Panc1 (cell line): Measurements from ENCODE around the gene IGFBP4. TPM values are rescaled to one million over a fixed set of nuclear protein-coding genes. Genes with fewer than 3 reads are reported as not detected.

Source experiments
- ATAC-seq: fragments of 200-7000 bp; cut with Tn5 transposase; 2 replicates; pipeline ENCODE4 v1.9.1; 2020; ENCODE audit warnings: mild to moderate bottlenecking, moderate library complexity
- BruUV-seq: library from RNA; stranded (reverse); fragments of 400-500 nt; replicated peaks from 2 replicates; lab custom pipeline; 2021; lab: Mats Ljungman, UMichigan
- CTCF ChIA-PET: fragments of 300-600 bp; sonication (Branson Sonifier 250); formaldehyde crosslinking; loops from one replicate; lab custom pipeline; 2022; ENCODE audit warnings: antibody characterized with exemption; lab: Charles Lee
- POLR2A ChIA-PET: fragments of 300-600 bp; sonication (Branson Sonifier 250); formaldehyde crosslinking; loops from one replicate; lab custom pipeline; 2022; ENCODE audit warnings: antibody characterized with exemption; lab: Charles Lee
- DNase-seq: peaks from one replicate; pipeline ENCODE4 v3.0.0-alpha.2; 2010; ENCODE audit warnings: low read depth, low spot score
- H3K27ac ChIP-seq: 2 replicates; pipeline ENCODE4 v1.5.1; 2011; ENCODE audit warnings: mild to moderate bottlenecking, low read length, inconsistent platforms
- H3K27me3 ChIP-seq: fragments of 200-500 bp; sonication (Bioruptor generic); 2 replicates; pipeline ENCODE4 v1.6.0; 2014; ENCODE audit warnings: low read length, inconsistent platforms; ENCODE audit not compliant: control insufficient read depth, insufficient read depth
- H3K36me3 ChIP-seq: fragments of 200-500 bp; sonication (Bioruptor generic); 2 replicates; pipeline ENCODE4 v1.5.1; 2014; ENCODE audit warnings: inconsistent platforms, mild to moderate bottlenecking, low read length, moderate library complexity; ENCODE audit not compliant: control insufficient read depth, insufficient read depth
- H3K4me1 ChIP-seq: 2 replicates; pipeline ENCODE4 v1.5.1; 2011; ENCODE audit warnings: inconsistent platforms, mild to moderate bottlenecking, low read length, moderate library complexity; ENCODE audit not compliant: control insufficient read depth, insufficient read depth
- H3K4me3 ChIP-seq, 2 experiments: 2 replicates each; pipeline ENCODE4 v1.5.1; 2011 to 2012; ENCODE audit warnings: low read depth in 2 of 2, low read length in 2 of 2, mild to moderate bottlenecking in 2 of 2, inconsistent platforms in 1 of 2, moderate library complexity in 1 of 2
- H3K9me3 ChIP-seq: fragments of 200-500 bp; sonication (Bioruptor generic); 2 replicates; pipeline ENCODE4 v1.5.1; 2014; ENCODE audit warnings: low read depth, mild to moderate bottlenecking, inconsistent platforms, low read length, moderate library complexity; ENCODE audit not compliant: control insufficient read depth, insufficient read depth
- POLR2AphosphoS5 ChIP-seq: IDR thresholded peaks from 2 replicates; pipeline ENCODE4 v1.6.1; 2012; ENCODE audit warnings: mild to moderate bottlenecking, low read depth, low read length, moderate library complexity
- SIN3A ChIP-seq: IDR thresholded peaks from 2 replicates; pipeline ENCODE4 v1.6.1; 2012; ENCODE audit warnings: low read depth, mild to moderate bottlenecking, low read length, moderate library complexity, borderline replicate concordance; ENCODE audit not compliant: insufficient read depth
- TCF7L2 ChIP-seq: IDR thresholded peaks from 2 replicates; pipeline ENCODE4 v1.6.1; 2011; ENCODE audit warnings: mild to moderate bottlenecking, low read depth, low read length, inconsistent platforms
- in situ Hi-C: cut with HindIII; loops from 2 replicates; pipeline ENCODE4 v1.10.0; 2016; ENCODE audit warnings: low sequenced_read_pairs, low pct_unique_long_range_greater_than_20kb
- intact Hi-C: fragments of 100-400 bp; cut with micrococcal nuclease; formaldehyde crosslinking; loops from one replicate; pipeline ENCODE4 v1.10.0; 2022; ENCODE audit not compliant: unreplicated experiment
- total RNA-seq: library from RNA; stranded (reverse); gene quantifications from one replicate; pipeline ENCODE4 v1.2.1, GENCODE V29; 2021; ENCODE audit not compliant: unreplicated experiment
- TF ChIP-seq, protein P1 (sequence below), 2 experiments: IDR thresholded peaks; 2 replicates each; pipeline ENCODE4 v1.6.1; 2011 to 2012; ENCODE audit warnings: low read depth in 2 of 2, control low read depth in 1 of 2, low read length in 1 of 2, mild to moderate bottlenecking in 1 of 2, moderate library complexity in 1 of 2; ENCODE audit not compliant: insufficient read depth in 1 of 2
- TF ChIP-seq, protein P2 (sequence below): fragments of 450-650 bp; IDR thresholded peaks from 2 replicates; pipeline ENCODE4 v1.5.1; 2017; ENCODE audit warnings: mild to moderate bottlenecking

IGFBP4 gene
- total RNA-seq, 1 experiment from 2014 or later: 27.1 TPM

GRCh38 chr17:40442392-40443195, 656 bp upstream of the IGFBP4 start:
- Histone ChIP-seq H3K27ac (peak overlapping the region; percentile 58; the same call in 1 of the 2 replicates), H3K9me3 (no peaks in the 10 kb centered on the region), H3K4me1 (peaks cover 11% of the 10 kb centered on the region), H3K36me3 (no peaks in the 10 kb centered on the region), H3K27me3 (no peaks in the 10 kb centered on the region), H3K4me3 (peak overlapping the region; percentile 41 to 58)
- BruUV-seq: no TSS peak
- ChIA-PET POLR2A (interaction anchor here (0.7 kb wide), 1 partner anchor 11 kb away, joined by 3 read pairs; no protein-coding TSS in a partner anchor), CTCF (interaction anchor here (0.5 to 2.9 kb wide), 7 partner anchors 20 to 90 kb away, joined by 3 to 17 read pairs (median 7); no protein-coding TSS in a partner anchor)
- no peak for TF ChIP-seq SIN3A
- TF ChIP-seq, protein P1, sequence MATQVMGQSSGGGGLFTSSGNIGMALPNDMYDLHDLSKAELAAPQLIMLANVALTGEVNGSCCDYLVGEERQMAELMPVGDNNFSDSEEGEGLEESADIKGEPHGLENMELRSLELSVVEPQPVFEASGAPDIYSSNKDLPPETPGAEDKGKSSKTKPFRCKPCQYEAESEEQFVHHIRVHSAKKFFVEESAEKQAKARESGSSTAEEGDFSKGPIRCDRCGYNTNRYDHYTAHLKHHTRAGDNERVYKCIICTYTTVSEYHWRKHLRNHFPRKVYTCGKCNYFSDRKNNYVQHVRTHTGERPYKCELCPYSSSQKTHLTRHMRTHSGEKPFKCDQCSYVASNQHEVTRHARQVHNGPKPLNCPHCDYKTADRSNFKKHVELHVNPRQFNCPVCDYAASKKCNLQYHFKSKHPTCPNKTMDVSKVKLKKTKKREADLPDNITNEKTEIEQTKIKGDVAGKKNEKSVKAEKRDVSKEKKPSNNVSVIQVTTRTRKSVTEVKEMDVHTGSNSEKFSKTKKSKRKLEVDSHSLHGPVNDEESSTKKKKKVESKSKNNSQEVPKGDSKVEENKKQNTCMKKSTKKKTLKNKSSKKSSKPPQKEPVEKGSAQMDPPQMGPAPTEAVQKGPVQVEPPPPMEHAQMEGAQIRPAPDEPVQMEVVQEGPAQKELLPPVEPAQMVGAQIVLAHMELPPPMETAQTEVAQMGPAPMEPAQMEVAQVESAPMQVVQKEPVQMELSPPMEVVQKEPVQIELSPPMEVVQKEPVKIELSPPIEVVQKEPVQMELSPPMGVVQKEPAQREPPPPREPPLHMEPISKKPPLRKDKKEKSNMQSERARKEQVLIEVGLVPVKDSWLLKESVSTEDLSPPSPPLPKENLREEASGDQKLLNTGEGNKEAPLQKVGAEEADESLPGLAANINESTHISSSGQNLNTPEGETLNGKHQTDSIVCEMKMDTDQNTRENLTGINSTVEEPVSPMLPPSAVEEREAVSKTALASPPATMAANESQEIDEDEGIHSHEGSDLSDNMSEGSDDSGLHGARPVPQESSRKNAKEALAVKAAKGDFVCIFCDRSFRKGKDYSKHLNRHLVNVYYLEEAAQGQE (IDR thresholded peaks at IDR 0.05; ENCODE audit: insufficient read depth in 1 of 2, low read depth in 2 of 2, low read length in 1 of 2): no peak
- TF ChIP-seq, protein P2, sequence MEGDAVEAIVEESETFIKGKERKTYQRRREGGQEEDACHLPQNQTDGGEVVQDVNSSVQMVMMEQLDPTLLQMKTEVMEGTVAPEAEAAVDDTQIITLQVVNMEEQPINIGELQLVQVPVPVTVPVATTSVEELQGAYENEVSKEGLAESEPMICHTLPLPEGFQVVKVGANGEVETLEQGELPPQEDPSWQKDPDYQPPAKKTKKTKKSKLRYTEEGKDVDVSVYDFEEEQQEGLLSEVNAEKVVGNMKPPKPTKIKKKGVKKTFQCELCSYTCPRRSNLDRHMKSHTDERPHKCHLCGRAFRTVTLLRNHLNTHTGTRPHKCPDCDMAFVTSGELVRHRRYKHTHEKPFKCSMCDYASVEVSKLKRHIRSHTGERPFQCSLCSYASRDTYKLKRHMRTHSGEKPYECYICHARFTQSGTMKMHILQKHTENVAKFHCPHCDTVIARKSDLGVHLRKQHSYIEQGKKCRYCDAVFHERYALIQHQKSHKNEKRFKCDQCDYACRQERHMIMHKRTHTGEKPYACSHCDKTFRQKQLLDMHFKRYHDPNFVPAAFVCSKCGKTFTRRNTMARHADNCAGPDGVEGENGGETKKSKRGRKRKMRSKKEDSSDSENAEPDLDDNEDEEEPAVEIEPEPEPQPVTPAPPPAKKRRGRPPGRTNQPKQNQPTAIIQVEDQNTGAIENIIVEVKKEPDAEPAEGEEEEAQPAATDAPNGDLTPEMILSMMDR: no peak
- no peak for TF ChIP-seq TCF7L2
- TF ChIP-seq POLR2AphosphoS5: no peak
- in situ Hi-C loops: no loop called here
- ATAC-seq (peak; percentile 62), DNase-seq (no peak)
- intact Hi-C loops: loop anchor here (5.0 kb wide), 1 partner anchor 35 kb away; no protein-coding TSS in a partner anchor

- no peaks in the 10 kb centered on the region for H3K36me3 ChIP-seq
- TF ChIP-seq, protein P2: peak; percentile 45
- no peak for TF ChIP-seq SIN3A
- TF ChIP-seq, protein P1 (IDR thresholded peaks at IDR 0.05; ENCODE audit: insufficient read depth in 1 of 2, low read depth in 2 of 2, low read length in 1 of 2): no peak
- H3K27me3 ChIP-seq: no peaks in the 10 kb centered on the region
- no peaks in the 10 kb centered on the region for H3K9me3 ChIP-seq
- peak overlapping the region; percentile 41 to 63 for H3K4me3 ChIP-seq
- ATAC-seq: peak; percentile 10
- BruUV-seq: no TSS peak
- DNase-seq: no peak
- H3K4me1 ChIP-seq: peaks cover 11% of the 10 kb centered on the region
- ChIA-PET POLR2A (no interaction called here), CTCF (interaction anchor here (0.6 to 2.9 kb wide), 5 partner anchors 27 to 115 kb away, joined by 5 to 17 read pairs (median 7); partner anchors contain the start of gene TOP2A)
- intact Hi-C loops (loop anchor here (5.0 kb wide), 1 partner anchor 33 kb away; no protein-coding TSS in a partner anchor), in situ Hi-C loops (no loop called here)
- no peak overlapping the region for H3K27ac ChIP-seq
Observed at GRCh38 chr17:40443988-40444899, 994 bp downstream of the IGFBP4 start.
